Hepatocyte (in vitro differentiated cells): ENCODE measurements around the gene CACNA1C. TPM values are rescaled to one million over a fixed set of nuclear protein-coding genes. Genes with fewer than 3 reads are reported as not detected.

ENCODE experiments used
- DNase-seq: peaks from one replicate; pipeline ENCODE4 v3.0.0-alpha.2; 2016; ENCODE audit warnings: low spot score
- H2AFZ ChIP-seq: fragments of 200-600 bp; sonication (generic); 2 replicates; pipeline ENCODE4 v1.6.0; 2016; ENCODE audit warnings: antibody characterized with exemption, mild to moderate bottlenecking
- H3K27ac ChIP-seq: fragments of 200-600 bp; sonication (generic); 2 replicates; pipeline ENCODE4 v1.5.1; 2016; ENCODE audit warnings: mild to moderate bottlenecking
- H3K27me3 ChIP-seq: fragments of 200-600 bp; sonication (generic); 2 replicates; pipeline ENCODE4 v1.6.1; 2016
- H3K36me3 ChIP-seq: fragments of 200-600 bp; sonication (generic); replicated peaks from 2 replicates; pipeline ENCODE4 v1.5.1; 2016; ENCODE audit warnings: low read depth; ENCODE audit not compliant: insufficient read depth
- H3K4me1 ChIP-seq: fragments of 200-600 bp; sonication (generic); 2 replicates; pipeline ENCODE4 v1.5.1; 2016; ENCODE audit warnings: mild to moderate bottlenecking, moderate library complexity; ENCODE audit not compliant: insufficient read depth
- H3K4me2 ChIP-seq: fragments of 200-600 bp; sonication (generic); 2 replicates; pipeline ENCODE4 v1.6.0; 2016
- H3K4me3 ChIP-seq: fragments of 200-600 bp; sonication (generic); 2 replicates; pipeline ENCODE4 v1.5.1; 2016; ENCODE audit warnings: mild to moderate bottlenecking
- H3K79me2 ChIP-seq: fragments of 200-600 bp; sonication (generic); 2 replicates; pipeline ENCODE4 v1.6.0; 2017; ENCODE audit warnings: mild to moderate bottlenecking
- H3K9me2 ChIP-seq: fragments of 200-600 bp; sonication (generic); replicated peaks from 2 replicates; pipeline ENCODE4 v1.6.0; 2017; ENCODE audit warnings: mild to moderate bottlenecking; ENCODE audit not compliant: insufficient read depth
- H3K9me3 ChIP-seq: fragments of 200-600 bp; sonication (generic); 2 replicates; pipeline ENCODE4 v1.5.1; 2016; ENCODE audit warnings: low read depth, mild to moderate bottlenecking
- H4K20me1 ChIP-seq: fragments of 200-600 bp; sonication (generic); 2 replicates; pipeline ENCODE4 v1.6.0; 2016; ENCODE audit warnings: mild to moderate bottlenecking; ENCODE audit not compliant: insufficient read depth, poor library complexity, severe bottlenecking
- CTCF ChIP-seq: fragments of 200-600 bp; sonication (generic); IDR thresholded peaks from 2 replicates; pipeline ENCODE4 v1.5.1; 2016; ENCODE audit warnings: antibody characterized with exemption, mild to moderate bottlenecking; ENCODE audit not compliant: poor library complexity
- EZH2 ChIP-seq: fragments of 200-600 bp; sonication (generic); IDR thresholded peaks from 2 replicates; pipeline ENCODE4 v1.6.1; 2016; ENCODE audit warnings: antibody characterized with exemption, mild to moderate bottlenecking, borderline replicate concordance
- EZH2phosphoT487 ChIP-seq: fragments of 200-600 bp; sonication (generic); IDR thresholded peaks from one replicate; pipeline ENCODE4 v1.6.1; 2018; ENCODE audit warnings: antibody characterized with exemption, mild to moderate bottlenecking, low read depth, moderate library complexity; ENCODE audit not compliant: unreplicated experiment, severe bottlenecking
- WGBS: methylation state at CpG from one replicate; pipeline ENCODE4 v1.1.6; 2016; ENCODE audit warnings: low lambda C conversion rate; ENCODE audit errors: missing lambda C conversion rate; 5-methylcytosine and 5-hydroxymethylcytosine counted together
- polyA plus RNA-seq: library from polyadenylated mRNA; unstranded; fragments of >200 nt; fragmentation: Nextera tagmentation; extraction: Ambion mirVana; gene quantifications from 2 replicates; pipeline ENCODE4 v1.2.1, GENCODE V29; 2016
- total RNA-seq: library from RNA; depleted of rRNA; stranded (reverse); fragments of >200 nt; gene quantifications from 2 replicates; pipeline ENCODE4 v1.2.3, GENCODE V29; 2014

The CACNA1C gene
- total and polyA plus RNA-seq, 2 experiments from 2014 or later = 3.2 to 4.0 TPM

- Histone ChIP-seq H3K4me3 (no peak overlapping the region), H3K9me2 (no peaks in the 10 kb centered on the region), H4K20me1 (no peaks in the 10 kb centered on the region), H3K27me3 (no peaks in the 10 kb centered on the region), H2AFZ (no peak overlapping the region), H3K27ac (no peak overlapping the region), H3K4me2 (no peak overlapping the region), H3K79me2 (no peaks in the 10 kb centered on the region), H3K36me3 (no peaks in the 10 kb centered on the region), H3K4me1 (no peaks in the 10 kb centered on the region), H3K9me3 (no peaks in the 10 kb centered on the region)
- WGBS = 91% methylated on average over 4 of the region's 4 CpGs
- TF ChIP-seq CTCF = no peak
- no peak for TF ChIP-seq EZH2
- TF ChIP-seq EZH2phosphoT487 = no peak
- no peak for DNase-seq
These were observed 405.2 kb downstream of the CACNA1C start for GRCh38 chr12:2457933-2458414.

GRCh38 chr12:2460051-2460670 lies 407.4 kb downstream of the CACNA1C start:
- 93% methylated on average over 10 of the region's 10 CpGs for WGBS
- no peak overlapping the region for H3K4me2 ChIP-seq

GRCh38 chr12:2461046-2461445 lies 408.3 kb downstream of the CACNA1C start:
- no peak overlapping the region for H3K4me3 ChIP-seq
- H2AFZ ChIP-seq = no peak overlapping the region
- TF ChIP-seq EZH2 (no peak), CTCF (no peak), EZH2phosphoT487 (no peak)
- DNase-seq = no peak
- no peaks in the 10 kb centered on the region for H3K27me3 ChIP-seq
- H3K4me1 ChIP-seq = no peaks in the 10 kb centered on the region
- 96% methylated on average over 4 of the region's 4 CpGs for WGBS
- H3K9me2 ChIP-seq = no peaks in the 10 kb centered on the region
- H3K4me2 ChIP-seq = no peak overlapping the region
- H3K79me2 ChIP-seq = no peaks in the 10 kb centered on the region
- H3K36me3 ChIP-seq = no peaks in the 10 kb centered on the region
- no peaks in the 10 kb centered on the region for H4K20me1 ChIP-seq
- H3K27ac ChIP-seq = no peak overlapping the region
- no peaks in the 10 kb centered on the region for H3K9me3 ChIP-seq

More at GRCh38 chr12:2460051-2460670, 407.4 kb downstream of the CACNA1C start:
- no peaks in the 10 kb centered on the region for H3K79me2 ChIP-seq
- TF ChIP-seq EZH2 (no peak), CTCF (no peak), EZH2phosphoT487 (no peak)
- H3K4me1 ChIP-seq = no peaks in the 10 kb centered on the region
- no peak overlapping the region for H3K27ac ChIP-seq
- no peak overlapping the region for H3K4me3 ChIP-seq
- no peaks in the 10 kb centered on the region for H3K27me3 ChIP-seq
- H3K36me3 ChIP-seq = no peaks in the 10 kb centered on the region
- H3K9me3 ChIP-seq = no peaks in the 10 kb centered on the region
- no peaks in the 10 kb centered on the region for H3K9me2 ChIP-seq
- H4K20me1 ChIP-seq = no peaks in the 10 kb centered on the region
- no peak overlapping the region for H2AFZ ChIP-seq
- DNase-seq = no peak
